Embryonic facial prominence (tissue), 1 donor: Measurements from ENCODE around the gene AFAP1L1.
"Not testable (repeated sequence)": the region's sequence is repeated elsewhere in the genome, so short reads cannot be mapped to it uniquely, and the experiment has no call there.

Experiments
- DNase-seq: peaks from one replicate; pipeline ENCODE4 v3.0.0-alpha.2; 2016; ENCODE audit errors: extremely low spot score

The AFAP1L1 gene

GRCh38 chr5:149261246-149261645 lies 10.4 kb upstream of the AFAP1L1 start:
- no peak for DNase-seq

- no peak for DNase-seq
Measured at GRCh38 chr5:149262315-149262714, 9.3 kb upstream of the AFAP1L1 start.

- no peak for DNase-seq
Measured at GRCh38 chr5:149264439-149265067, 7.1 kb upstream of the AFAP1L1 start.

- DNase-seq = no peak
Measured at GRCh38 chr5:149265068-149265465, 6.6 kb upstream of the AFAP1L1 start.

- no peak for DNase-seq
Measured at GRCh38 chr5:149265597-149265996, 6.1 kb upstream of the AFAP1L1 start.

- no peak for DNase-seq
Measured at GRCh38 chr5:149267241-149267973, 4.3 kb upstream of the AFAP1L1 start.

- DNase-seq = no peak
Measured at GRCh38 chr5:149268928-149269557, 2.6 kb upstream of the AFAP1L1 start.

- no peak for DNase-seq
Measured at GRCh38 chr5:149271195-149271715, 404 bp upstream of the AFAP1L1 start.

- DNase-seq = not testable (repeated sequence)
Measured at GRCh38 chr5:149272781-149273180, 1.1 kb downstream of the AFAP1L1 start.

GRCh38 chr5:149273237-149273636 lies 1.6 kb downstream of the AFAP1L1 start:
- DNase-seq = no peak

GRCh38 chr5:149273950-149274349 lies 2.3 kb downstream of the AFAP1L1 start:
- no peak for DNase-seq

GRCh38 chr5:149274939-149275338 lies 3.3 kb downstream of the AFAP1L1 start:
- DNase-seq = no peak

GRCh38 chr5:149277801-149278200 lies 6.1 kb downstream of the AFAP1L1 start:
- DNase-seq = no peak

GRCh38 chr5:149278451-149279210 lies 7.0 kb downstream of the AFAP1L1 start:
- DNase-seq = no peak

- DNase-seq = no peak
Measured at GRCh38 chr5:149279661-149280060, 8.0 kb downstream of the AFAP1L1 start.

- no peak for DNase-seq
Measured at GRCh38 chr5:149280124-149280523, 8.5 kb downstream of the AFAP1L1 start.

- DNase-seq = no peak
Measured at GRCh38 chr5:149280802-149281201, 9.1 kb downstream of the AFAP1L1 start.

GRCh38 chr5:149282027-149282965 lies 10.6 kb downstream of the AFAP1L1 start:
- no peak for DNase-seq

GRCh38 chr5:149282966-149283332 lies 11.3 kb downstream of the AFAP1L1 start:
- DNase-seq = no peak

GRCh38 chr5:149283626-149284480 lies 12.2 kb downstream of the AFAP1L1 start:
- no peak for DNase-seq
